GM10266 (cell line): Measurements from ENCODE around the gene FGFR1OP2.

Source experiments
- DNase-seq: peaks from one replicate; pipeline ENCODE4 v3.0.0; 2012; ENCODE audit errors: extremely low spot score
- CTCF ChIP-seq: IDR thresholded peaks from 2 replicates; pipeline ENCODE4 v1.5.1; 2012; ENCODE audit warnings: mild to moderate bottlenecking, low read depth; ENCODE audit not compliant: control insufficient read depth, insufficient read depth; ENCODE audit errors: missing control alignments

FGFR1OP2 gene

GRCh38 chr12:27015730-27016076, 77.4 kb downstream of the FGFR1OP2 start:
- TF ChIP-seq CTCF = peak; percentile 20

More at GRCh38 chr12:27015730-27016076, 77.4 kb downstream of the FGFR1OP2 start:
- peak; percentile 53 for DNase-seq
